Hematopoietic multipotent progenitor cell treated with erythropoietin and hydrocortisone succinate and interleukin-3 and kit ligand, for 15 days (in vitro differentiated cells): ENCODE measurements around the gene IRS1.

ENCODE experiments used
- DNase-seq: peaks from one replicate; pipeline ENCODE4 v3.0.0-alpha.2; 2015; ENCODE audit warnings: low spot score

Gene IRS1

DNA sequence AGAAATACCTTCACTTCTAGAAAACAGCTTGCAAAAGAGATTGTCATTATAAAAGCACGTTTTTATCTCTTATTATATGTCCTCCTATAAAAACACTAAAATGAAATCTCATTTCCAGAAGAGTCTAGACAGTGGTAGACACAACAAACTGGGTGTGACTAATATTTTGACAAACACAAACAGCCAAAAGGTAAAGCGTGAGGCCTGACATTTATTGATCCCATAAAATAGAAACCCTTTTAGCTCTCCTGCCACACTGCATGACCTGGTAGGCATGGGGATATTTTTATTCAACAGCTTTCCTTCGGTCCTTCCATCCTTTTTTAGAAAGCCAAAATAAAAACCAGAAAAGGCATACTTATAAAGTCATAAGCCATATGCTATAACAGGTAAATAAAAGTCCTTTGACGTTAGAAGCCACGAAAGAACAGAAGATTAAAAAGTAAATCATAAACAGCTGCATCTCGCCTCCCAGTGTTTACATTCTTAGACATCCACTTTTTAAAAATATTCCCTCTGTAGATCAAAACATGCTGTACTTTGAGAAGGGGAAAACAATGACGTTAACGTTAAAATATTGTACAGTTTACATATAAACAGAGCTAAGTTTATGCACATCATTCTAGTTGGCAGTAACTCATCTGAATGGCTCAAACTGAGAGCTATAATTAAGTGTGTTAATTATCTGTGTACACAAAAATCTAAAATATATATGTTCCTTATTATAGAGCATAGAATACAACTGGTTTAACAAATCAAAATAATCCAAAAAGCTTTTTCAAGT, 44.6 kb downstream of the IRS1 start:
- DNase-seq = no peak

DNA sequence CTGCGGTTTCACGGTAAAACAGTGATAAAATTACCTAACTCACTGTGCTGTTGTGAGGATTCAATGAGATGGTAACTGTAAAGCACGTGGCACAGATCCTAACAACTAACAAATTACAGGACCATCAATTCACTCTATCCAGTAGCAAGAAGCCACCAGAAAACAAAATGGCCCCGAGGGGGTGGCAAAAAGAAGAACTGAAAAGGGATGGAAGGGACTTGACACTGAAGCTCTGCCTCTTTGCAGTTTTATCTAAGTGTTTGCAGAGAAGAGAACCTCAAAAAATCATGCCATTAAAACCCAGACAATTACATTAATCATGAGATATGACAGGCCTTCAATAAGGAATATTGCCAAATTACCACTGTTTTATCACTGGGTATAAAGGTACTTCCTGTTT, 46.7 kb downstream of the IRS1 start:
- DNase-seq = no peak

DNA sequence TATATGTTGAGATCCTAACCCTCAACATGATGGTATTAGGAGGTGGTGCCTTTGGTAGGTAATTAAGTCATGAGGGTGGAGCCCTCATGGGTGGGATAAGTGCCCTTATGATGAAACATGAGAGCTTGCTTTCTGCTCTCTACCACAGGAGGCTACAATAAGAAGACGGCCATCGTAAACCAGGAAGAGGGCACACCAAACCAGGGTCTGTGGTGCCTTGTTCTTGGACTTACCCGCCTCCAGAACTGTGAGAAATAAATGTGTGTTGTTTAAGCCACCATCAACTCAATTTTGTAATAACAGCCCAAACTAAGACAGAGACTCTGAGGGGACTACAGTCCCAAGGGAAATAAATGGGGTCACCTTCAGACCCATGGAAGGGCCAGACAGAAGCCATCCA, 52.3 kb downstream of the IRS1 start:
- no peak for DNase-seq

DNA sequence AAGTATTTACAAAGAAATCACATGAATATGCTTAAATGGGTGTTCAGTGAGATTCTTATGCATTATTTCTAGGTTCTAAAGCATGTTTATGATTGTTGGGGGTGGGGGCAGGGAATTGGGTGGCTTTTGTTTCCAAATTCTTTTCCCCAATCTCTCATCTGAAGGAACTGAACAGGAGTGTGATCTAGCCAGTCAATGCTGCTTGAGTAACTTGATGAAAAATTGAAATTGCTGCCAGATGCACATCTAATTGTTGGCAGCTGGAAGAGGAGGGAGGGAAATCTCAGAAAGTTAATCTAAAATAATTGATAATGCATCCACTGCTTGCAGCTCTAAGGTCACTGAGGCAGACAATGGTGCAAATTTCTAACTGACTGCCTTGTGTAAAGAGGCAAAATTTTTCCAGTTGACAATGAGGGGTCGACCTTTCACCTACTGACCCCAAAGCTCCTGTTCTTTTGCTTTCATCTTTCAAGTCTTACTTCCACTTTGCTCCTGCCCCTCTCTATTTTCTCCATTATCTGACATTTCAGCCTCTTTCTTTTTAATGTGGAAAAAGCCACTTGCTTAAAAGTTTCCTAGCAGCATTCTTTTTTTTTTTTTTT, 53.3 kb downstream of the IRS1 start:
- DNase-seq = no peak

DNA sequence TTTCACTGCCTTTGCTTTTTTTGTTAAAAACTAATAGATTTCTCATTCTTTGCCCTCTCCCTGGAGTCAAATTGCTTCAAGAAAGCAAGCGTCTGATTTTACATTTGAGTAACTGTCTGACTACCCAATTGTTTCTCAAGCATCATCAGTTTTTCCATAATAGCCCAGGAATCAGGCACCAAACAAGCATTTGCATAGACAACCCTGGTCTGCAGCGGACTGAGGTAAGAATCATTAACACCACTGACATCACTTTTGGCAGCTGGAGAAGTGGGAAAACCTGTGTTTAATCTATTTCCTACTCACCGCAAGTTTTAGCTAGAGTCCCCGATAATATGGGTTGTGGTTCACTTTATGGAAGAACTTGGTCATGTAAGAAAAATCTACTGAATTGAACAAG, 55.7 kb downstream of the IRS1 start:
- no peak for DNase-seq

DNA sequence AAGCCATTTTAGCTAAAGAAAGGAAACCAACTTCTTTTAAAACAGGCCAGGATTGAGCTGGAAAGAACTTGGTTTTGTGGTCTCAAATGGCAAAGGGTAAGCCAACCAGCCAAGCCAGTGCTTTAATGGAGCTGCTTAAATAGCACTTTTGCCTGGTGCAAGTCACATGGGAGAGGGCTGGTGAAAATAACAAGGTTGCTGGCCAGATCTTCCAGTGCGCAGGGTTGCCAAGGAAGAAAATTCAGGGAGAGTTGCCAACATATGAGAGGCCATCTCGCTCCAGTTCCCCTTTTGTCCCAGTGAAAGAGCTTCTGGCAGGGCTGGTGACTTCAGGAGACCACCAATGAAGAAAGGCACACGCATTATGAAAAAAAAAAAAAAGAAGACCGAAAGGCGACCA, 57.3 kb downstream of the IRS1 start:
- no peak for DNase-seq

DNA sequence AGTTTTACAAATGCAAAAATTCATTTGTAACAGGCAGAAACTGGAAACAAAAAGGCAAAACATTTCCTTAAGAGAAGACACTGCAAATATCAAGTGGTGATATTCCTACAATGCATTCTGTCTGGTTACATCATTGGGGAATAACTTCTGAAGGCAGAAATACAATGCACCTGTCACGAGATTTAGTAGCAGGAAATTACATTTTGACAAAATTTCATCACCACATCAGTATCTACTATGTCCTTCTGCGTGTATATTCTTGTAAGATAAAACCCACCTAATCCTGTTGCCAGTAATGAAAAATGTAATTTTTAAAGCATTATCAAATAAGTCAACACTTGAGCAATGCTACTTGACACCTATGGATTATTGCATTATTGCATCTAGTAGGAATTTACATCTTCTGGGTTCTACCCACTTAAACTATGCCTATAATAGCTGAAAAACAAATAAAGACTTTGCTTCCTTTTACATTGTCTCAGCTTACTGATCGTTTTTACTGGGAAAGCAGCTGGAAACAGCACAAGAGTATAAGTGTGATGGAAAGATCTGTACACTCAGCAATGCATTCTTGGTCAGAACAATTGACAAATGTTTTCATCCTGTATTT, 59.5 kb downstream of the IRS1 start:
- DNase-seq = no peak

DNA sequence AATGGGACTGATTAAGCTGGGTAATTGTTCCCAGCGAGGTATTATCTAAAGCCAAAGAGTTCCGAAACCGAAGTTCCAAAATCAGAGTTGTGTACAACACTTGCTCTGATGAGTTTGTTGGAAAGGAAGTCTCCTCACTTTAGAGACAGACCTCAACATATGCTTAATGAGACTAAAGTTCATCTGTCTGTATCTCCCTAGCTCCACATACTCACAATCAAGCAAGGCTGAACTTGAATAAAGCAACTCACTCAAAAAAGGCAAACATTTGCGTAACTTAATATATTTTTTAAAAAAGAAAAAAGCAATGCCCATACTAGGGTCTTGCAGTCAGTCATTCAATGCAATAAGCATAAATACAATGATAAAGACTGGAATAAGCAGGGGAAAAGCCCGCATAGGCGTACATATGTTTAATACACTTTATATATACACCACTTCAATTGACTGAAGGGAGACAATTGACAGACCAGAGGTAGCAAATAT, 60.0 kb downstream of the IRS1 start:
- DNase-seq = no peak

DNA sequence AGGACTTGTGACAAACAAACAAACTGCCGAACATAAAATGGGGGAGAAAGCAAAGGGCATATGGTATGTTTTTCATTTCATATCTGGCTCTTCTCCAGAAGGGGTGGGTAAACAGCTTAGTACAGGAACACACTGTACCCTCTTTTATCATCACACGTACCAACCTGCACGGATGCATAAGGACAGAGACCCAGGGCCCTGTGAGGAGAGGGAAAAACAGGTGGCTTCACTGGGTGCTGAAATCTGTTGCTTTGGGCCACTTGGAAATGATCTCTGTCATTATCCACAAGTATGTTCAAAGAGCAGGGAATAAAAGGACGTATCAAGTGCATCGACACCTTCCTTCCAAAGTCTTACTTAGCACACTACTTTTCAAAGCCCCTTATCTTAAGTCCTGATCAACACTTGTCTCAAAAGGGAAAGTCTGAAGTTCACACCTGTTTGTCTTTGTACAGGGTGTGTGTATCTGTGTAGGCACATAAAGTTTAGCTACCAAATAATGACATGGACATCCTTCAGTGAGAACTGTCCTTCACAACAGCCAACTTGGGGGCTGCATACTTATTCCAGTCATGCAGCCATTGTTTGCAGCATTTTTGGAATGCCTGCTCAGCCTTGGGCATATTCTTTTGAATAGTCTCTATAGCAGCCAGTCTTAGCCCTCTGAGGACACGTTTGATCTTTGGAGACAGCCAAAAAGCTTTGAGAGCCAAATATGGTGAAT, 60.6 kb downstream of the IRS1 start:
- DNase-seq = no peak

DNA sequence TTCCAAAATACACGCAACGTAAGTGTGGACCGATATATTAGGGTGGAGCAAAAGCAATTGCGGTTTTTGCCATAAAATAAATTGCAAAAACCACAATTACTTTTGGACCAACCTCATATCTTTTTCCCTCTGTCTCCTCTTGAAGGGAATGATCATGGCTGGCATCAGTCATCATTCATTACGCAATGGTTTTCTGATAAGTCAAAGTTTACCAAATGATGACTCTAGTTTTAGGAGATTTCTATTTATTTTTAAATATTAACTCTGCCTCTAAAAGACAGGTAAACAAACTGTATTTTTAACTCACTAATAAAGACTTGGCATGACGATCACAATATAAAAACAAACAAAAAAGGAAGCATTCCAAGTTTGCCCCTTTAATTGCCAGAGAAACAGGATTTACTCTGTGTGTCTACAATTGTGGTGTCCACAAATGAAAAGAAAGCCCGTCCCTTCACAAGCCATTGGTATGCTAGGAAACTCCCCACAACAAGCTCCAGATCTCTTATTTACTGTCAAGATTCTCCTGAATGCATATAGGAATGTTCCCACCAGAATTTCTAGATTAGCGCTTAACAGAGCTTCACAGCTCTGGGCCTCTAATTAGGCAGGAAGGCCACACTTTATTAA, 61.3 kb downstream of the IRS1 start:
- no peak for DNase-seq

DNA sequence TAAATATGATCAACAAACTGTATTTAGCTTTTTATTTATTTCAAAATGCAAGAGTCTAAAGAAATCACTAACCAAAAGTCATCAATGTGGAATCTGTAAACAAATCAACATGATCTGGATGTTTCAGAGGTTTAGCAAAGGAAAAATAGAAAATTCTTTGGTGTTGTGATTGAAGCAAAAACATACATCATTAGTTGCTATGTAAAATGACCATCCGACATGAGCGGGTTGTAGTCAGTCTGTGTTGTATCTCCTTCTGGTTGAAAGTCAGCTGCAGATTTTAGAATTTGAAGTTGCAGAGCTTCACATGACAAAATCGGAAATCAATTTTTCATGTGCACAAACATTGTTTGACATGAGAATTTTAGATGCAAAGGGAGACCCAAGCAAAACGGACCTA, 63.2 kb downstream of the IRS1 start:
- DNase-seq = no peak

DNA sequence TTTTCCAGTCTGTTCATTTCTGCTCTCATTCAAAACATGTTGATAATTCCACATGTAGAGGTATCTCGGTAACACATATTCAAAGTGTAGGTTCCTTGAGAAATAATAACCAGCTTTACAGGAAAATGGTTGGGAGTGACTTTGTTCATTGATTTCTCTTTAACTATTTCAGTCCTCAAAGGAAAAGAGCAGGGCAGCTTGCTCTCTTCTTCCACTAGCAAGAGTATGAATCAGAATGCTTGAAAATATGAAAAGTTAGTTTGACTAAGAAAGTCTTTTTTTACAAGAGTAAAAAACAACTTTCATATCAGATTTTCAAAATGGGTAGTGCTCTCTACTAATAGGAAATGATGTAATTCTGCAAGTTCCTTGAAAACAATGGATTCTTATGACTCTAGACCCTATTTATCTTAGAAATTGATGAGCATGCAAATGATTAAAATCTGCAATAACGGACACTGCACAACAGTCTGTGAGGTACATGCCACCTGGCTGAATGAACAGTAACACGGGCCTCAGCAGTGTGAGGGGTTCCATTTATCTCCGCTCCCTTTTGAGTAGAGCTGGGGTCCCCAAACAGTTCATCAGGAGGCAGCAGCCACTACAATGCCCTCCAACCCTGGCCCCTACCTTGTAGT, 65.6 kb downstream of the IRS1 start:
- DNase-seq = no peak

DNA sequence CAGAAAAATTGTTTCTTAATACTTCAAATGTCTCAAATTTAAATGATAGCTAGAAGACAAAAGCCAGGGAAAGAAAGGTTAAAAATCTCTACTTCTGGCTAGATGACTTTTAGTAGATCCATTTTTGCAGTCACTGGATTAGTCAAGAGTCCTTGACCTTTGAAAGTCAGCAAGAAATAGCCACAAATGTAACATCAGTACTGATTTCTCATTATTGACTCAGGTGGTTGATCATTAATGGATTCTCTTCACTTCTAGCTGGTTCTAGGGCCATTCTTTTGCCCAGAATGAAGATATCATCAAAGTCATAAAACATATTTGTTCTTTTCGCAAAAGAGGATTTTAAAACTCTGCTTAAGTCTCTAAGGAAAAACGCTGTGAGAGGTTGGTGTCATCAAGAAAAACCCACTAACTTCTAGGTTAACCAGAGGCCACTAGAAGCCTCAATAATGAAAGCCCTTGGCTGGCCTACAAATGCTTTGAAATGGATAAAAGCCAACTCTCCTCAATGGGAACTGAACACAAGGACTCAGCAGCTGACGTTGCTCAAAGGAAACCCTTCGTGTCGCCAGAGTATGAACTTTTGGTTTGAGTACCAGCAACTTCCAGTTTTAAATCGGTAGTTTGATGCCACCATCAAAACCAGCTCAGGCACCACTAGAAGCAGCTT, 66.3 kb downstream of the IRS1 start:
- no peak for DNase-seq

DNA sequence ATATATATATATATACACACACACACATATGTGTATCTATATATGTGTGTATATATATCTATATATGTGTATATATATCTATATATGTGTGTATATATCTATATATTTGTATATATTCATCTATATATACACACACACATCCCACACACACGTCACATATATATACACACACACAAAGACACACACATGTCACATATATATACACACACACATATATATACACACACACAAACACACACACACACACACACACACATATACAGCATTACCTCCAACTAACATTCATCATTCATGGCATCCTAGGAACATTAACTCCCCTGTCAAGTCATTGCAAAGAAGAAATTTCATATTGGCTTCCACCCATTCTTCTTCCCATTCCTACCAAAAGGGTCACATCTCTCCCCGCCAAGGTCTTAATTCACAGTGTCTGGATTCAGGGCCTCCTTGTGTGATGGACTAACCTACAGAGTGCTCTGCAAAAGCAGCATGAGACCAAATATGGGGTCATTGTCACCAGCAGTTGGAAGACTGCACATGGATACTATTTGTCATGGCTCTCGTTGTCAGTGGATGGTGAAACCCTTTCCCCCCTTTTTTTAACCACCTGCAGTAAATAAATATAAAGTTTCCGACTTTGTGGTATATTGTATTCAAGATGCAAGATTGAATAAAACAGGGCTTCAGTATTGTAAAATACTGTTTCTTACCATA, 67.0 kb downstream of the IRS1 start:
- no peak for DNase-seq

DNA sequence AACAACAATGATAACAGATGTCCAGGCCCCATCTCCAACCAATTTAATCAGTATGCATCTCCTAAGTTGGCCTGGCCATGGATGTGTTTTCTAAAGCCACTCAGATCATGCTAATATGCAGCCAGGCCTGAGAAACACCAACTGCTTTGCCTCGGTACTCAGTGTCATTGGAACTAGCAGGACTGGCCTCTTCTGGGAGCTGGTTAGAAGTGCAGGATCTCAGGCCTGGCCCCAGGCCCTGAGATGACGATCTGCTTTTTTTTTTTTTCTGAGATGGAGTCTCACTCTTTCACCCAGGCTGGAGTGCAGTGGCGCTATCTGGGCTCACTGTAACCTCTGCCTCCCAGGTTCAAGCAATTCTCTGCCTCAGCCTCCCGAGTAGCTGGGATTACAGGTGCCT, 69.1 kb downstream of the IRS1 start:
- no peak for DNase-seq

DNA sequence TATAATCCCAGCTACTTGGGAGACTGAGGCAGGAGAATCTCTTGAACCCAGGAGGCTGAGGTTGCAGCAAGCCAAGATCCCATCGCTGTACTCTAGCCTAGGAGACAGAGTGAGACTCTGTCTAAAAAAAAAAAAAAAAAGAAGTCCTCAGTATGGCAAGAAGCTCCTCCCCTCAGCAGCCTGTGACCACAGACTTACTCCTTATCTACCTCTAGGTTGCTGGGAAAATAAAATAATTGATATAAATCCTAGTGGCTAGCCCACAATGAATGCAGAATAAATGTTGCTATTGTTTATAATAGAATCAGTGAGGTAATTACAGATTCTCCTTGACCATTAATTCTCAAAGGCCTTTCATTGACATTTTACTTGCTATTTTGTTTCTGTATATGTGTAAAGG, 70.6 kb downstream of the IRS1 start:
- DNase-seq = no peak

DNA sequence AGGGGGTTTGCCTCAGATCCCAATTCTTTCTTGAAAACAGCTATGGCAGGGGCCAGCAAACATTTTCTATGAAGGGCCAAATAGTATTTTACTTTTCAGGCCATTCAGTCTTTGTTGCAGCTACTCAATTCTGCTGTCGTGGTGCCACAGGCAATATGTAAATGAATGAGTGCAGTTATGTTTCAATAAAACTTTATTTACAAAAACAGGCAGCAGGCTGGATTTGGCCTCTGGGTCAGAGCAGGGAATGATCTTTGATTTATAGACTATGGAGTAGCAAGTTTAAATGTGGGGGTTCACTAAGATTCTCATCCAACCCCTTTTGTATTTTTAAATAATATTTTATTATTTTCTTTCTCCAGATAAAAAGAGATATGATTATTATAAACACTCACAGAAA, 72.4 kb downstream of the IRS1 start:
- no peak for DNase-seq

DNA sequence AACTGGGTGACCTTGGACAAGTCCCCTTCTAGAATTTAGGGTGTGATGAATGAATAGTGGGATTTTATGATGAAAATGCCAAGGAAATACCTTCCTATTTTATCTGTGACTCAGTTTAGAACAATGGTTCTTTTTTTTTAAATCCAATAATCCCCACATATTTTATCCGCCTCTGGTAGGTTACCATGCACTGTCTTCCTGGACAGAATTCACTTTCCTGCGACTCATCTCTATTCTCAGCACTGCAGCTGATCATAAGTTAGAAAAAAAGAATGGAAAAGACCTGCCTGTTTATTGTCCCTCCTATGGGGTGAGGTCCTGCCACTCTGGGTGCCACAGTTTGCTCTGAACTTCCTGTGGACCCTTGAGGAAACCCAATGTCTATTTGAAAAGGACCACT, 73.1 kb downstream of the IRS1 start:
- DNase-seq = no peak

DNA sequence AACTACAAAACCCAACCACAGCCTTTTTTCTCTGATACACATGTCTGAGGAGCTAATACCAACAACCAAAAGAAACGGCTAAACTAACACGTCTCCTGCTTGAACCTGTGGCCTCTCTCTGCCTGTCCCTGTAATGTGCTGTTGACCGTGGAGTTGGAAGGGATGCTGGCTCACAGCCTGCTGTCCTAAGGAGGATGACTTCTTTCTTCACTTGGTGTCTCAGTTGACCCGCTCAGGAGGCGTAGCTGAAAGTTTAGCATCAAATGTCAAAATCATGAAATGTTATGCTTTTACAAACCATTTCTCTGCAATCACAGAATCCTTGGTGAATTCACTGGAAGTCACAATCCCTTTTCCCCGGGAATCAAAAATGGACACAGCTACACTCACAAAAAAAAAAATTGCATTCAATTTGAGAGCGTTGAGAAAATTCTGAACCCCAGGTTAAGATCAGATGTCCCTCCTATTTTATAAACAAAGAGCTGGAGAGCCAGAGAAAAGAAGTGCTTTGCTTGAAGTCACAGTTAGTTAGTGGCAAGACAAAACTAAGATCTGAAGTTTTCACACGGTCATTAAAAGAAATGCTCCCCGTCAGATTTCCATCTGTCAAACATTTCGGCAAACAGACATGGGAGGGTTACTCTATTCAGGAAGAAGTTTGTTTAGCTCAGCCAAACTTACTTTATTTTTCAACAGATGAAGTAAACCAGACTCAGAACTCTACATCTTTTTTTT, 74.3 kb downstream of the IRS1 start:
- no peak for DNase-seq

DNA sequence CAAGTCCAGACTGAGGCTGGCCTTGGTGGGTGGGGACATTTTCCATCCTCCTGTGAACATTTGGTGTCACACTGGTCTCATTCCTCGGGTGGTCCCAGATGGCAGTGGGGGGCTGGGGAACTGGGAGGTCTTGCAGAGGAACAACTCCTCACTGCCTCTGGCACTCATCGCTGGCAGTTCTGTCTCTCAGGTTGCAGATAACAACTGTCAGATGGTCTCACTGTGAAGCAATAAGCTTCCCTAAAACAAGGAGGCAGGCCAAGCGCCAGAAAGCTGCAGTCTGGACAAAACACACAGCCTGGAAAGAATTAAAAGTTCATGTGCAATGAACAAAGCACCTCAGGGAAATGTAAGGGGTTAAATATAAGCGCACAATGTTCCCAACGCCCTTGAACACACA, 78.1 kb downstream of the IRS1 start:
- DNase-seq = no peak
